GM19099 (cell line): ENCODE measurements around the gene MATN4.

Experiments used
- POLR2A ChIP-seq: IDR thresholded peaks from 3 replicates; pipeline ENCODE4 v1.6.1; 2011; ENCODE audit warnings: low read depth; ENCODE audit not compliant: insufficient read length; ENCODE audit errors: extremely low read depth

MATN4 gene

GRCh38 chr20:45330476-45330875 lies 22.4 kb upstream of the MATN4 start:
- TF ChIP-seq POLR2A = no peak

GRCh38 chr20:45329497-45330319 lies 21.6 kb upstream of the MATN4 start:
- TF ChIP-seq POLR2A = no peak

- no peak for TF ChIP-seq POLR2A
Observed at GRCh38 chr20:45328451-45328850, 20.4 kb upstream of the MATN4 start.

GRCh38 chr20:45325371-45325770 lies 17.3 kb upstream of the MATN4 start:
- TF ChIP-seq POLR2A = no peak

- no peak for TF ChIP-seq POLR2A
Observed at GRCh38 chr20:45323731-45324130, 15.6 kb upstream of the MATN4 start.

- no peak for TF ChIP-seq POLR2A
Observed at GRCh38 chr20:45322952-45323383, 14.9 kb upstream of the MATN4 start.

- no peak for TF ChIP-seq POLR2A
Observed at GRCh38 chr20:45320948-45321595, 13.0 kb upstream of the MATN4 start.

- TF ChIP-seq POLR2A = no peak
Observed at GRCh38 chr20:45318948-45319347, 10.8 kb upstream of the MATN4 start.

GRCh38 chr20:45318386-45318939 lies 10.4 kb upstream of the MATN4 start:
- no peak for TF ChIP-seq POLR2A

GRCh38 chr20:45317826-45318225 lies 9.7 kb upstream of the MATN4 start:
- TF ChIP-seq POLR2A = no peak

- no peak for TF ChIP-seq POLR2A
Observed at GRCh38 chr20:45316150-45317080, 8.3 kb upstream of the MATN4 start.

- no peak for TF ChIP-seq POLR2A
Observed at GRCh38 chr20:45315672-45316071, 7.6 kb upstream of the MATN4 start.

GRCh38 chr20:45313943-45314342 lies 5.8 kb upstream of the MATN4 start:
- TF ChIP-seq POLR2A = no peak

GRCh38 chr20:45313065-45313695 lies 5.1 kb upstream of the MATN4 start:
- TF ChIP-seq POLR2A = no peak
